Natural killer cell (primary cell): Measurements from ENCODE around the gene IGSF23. TPM values are rescaled to one million over a fixed set of nuclear protein-coding genes. Genes with fewer than 3 reads are reported as not detected.

Experiments
- ATAC-seq, 3 donors: fragments of 150-1000 bp in 2 of 3; fragments of 200-7000 bp in 1 of 3; cut with Tn5 transposase; 1 replicate in 1 of 3; 2 replicates in 2 of 3; pipeline ENCODE4 v1.10.0; 2021; ENCODE audit warnings: mild to moderate bottlenecking in 2 of 3, moderate library complexity in 2 of 3
- DNase-seq, 2 donors: peaks; one replicate each; pipeline versions ENCODE4 v3.0.0 to v3.0.0-alpha.2; 2013 to 2021; ENCODE audit warnings: mixed read lengths in 1 of 2
- H3K27ac ChIP-seq: one replicate; pipeline ENCODE4 v1.5.1; 2013; ENCODE audit warnings: mild to moderate bottlenecking, low read length
- H3K27me3 ChIP-seq: one replicate; pipeline ENCODE4 v1.6.1; 2013; ENCODE audit warnings: low read length; ENCODE audit not compliant: control insufficient read depth, insufficient read depth
- H3K36me3 ChIP-seq: one replicate; pipeline ENCODE4 v1.6.1; 2013; ENCODE audit warnings: low read length; ENCODE audit not compliant: control insufficient read depth, insufficient read depth
- H3K4me1 ChIP-seq: one replicate; pipeline ENCODE4 v1.6.1; 2013; ENCODE audit warnings: low read length; ENCODE audit not compliant: control insufficient read depth, insufficient read depth
- H3K4me3 ChIP-seq: one replicate; pipeline ENCODE4 v1.5.1; 2013; ENCODE audit warnings: low read length
- H3K9me3 ChIP-seq: one replicate; pipeline ENCODE4 v1.6.1; 2013; ENCODE audit warnings: low read length; ENCODE audit not compliant: control insufficient read depth, insufficient read depth
- H3K27ac Mint-ChIP-seq, 2 donors: one replicate each; pipeline ENCODE4 v1.8.0; 2022; ENCODE audit warnings: mild to moderate bottlenecking in 2 of 2, mixed read lengths in 2 of 2, moderate library complexity in 1 of 2
- H3K27me3 Mint-ChIP-seq, 2 donors: one replicate each; pipeline ENCODE4 v1.8.0; 2022; ENCODE audit warnings: low read depth in 2 of 2, mixed read lengths in 2 of 2
- H3K36me3 Mint-ChIP-seq: one replicate; pipeline ENCODE4 v1.8.0; 2022; ENCODE audit warnings: mixed read lengths
- H3K4me1 Mint-ChIP-seq, 2 donors: one replicate each; pipeline ENCODE4 v1.8.0; 2022; ENCODE audit warnings: mixed read lengths in 2 of 2
- H3K4me3 Mint-ChIP-seq: one replicate; pipeline ENCODE4 v1.8.0; 2022; ENCODE audit warnings: mild to moderate bottlenecking, moderate library complexity, mixed read lengths
- H3K9me3 Mint-ChIP-seq, 2 donors: one replicate each; pipeline ENCODE4 v1.8.0; 2022; ENCODE audit warnings: mixed read lengths in 2 of 2
- WGBS: methylation state at CpG from one replicate; pipeline ENCODE4 v1.1.7; 2013; ENCODE audit warnings: missing lambda C conversion rate; ENCODE audit not compliant: insufficient coverage; 5-methylcytosine and 5-hydroxymethylcytosine counted together
- intact Hi-C: fragments of 100-400 bp; cut with micrococcal nuclease; formaldehyde crosslinking; loops from one replicate; pipeline ENCODE4 v1.14.2; 2022
- total RNA-seq, 4 donors: library from RNA; stranded (reverse); fragments of 120-200 nt in 1 of 4; gene quantifications; one replicate each; pipeline versions ENCODE4 v1.2.3 to v1.2.4, GENCODE V29; 2013 to 2022
- TF ChIP-seq, protein P1 (sequence below): fragments of 200-600 bp; IDR thresholded peaks from one replicate; pipeline ENCODE4 v1.8.0; 2022; ENCODE audit warnings: antibody characterized with exemption

IGSF23 gene, protein sequence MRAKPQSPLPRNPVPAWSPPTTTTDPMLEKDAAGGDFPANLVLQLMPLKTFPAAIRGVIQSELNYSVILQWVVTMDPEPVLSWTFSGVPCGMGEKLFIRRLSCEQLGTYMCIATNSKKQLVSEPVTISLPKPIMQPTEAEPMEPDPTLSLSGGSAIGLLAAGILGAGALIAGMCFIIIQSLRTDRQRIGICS
- not detected for total RNA-seq
- total RNA-seq (2013) = not detected

DNA sequence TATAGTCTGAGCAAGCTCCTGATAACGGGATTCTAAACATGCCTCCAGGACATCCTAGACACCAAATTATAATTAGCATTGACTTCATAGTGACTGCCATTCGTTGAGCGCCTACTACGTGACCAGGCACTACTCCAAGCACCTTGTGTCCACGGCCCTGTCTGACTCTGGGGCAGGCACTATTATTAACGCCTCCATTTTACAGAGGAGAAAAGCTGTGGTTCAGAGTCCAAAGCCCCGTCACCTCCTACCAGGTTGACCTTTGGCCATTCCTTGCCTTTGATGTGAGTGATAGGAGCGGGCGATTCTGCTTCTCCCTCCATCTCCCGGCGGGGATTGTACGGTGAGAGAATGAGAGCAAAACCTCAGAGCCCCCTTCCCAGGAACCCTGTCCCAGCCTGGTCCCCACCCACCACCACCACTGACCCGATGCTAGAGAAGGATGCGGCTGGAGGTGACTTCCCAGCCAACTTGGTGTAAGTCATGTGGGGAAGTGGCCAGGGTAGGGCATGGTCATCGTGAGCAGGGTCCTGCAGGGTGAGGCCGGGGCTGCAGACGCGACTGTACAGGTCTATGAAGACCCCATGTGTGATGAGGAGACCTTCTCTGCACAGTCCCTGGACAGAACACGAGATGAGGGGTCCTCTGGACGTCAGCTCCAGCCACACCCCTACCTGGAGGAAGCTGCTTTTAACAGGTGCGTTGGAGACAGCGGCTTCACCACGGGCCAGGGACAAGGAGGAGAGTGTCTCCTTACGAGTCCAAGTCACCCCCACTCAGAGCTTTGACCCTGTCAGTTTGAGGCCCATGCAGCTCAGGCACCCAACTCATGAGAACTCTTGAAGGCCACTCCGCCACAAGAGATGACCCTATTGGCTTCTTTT is at the start of gene IGSF23:
Gene IGSF23 (plus strand): TSS at position 269 of the 884 bp plus-strand sequence. CDS start 83 bp downstream, at position 352.
- ATAC-seq = no peak
- no peak within 1 kb of the TSS for H3K27ac Mint-ChIP-seq
- no peaks in the 10 kb centered on the region for H3K36me3 ChIP-seq

DNA sequence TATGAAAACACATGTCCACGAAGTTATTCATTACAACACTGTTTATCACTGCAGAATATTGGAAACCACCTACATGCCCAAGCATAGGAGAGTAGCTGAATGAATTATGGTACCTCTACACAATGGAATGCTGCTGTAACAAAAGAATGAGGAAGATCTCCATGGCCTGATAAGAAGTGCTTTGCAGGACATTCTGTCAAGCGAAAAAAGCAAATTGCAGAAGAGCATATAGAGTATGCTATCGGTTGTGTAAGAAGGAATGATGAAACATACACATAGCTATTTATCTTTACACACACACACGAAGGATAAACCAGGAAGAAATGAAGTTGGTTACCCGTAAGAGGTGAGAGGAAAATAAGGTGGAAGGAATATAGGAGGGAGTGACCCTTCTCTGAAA is 46.4 kb upstream of the IGSF23 start:
- WGBS = 57% methylated on average over 1 of the region's 5 CpGs
- Histone ChIP-seq H3K9me3 (no peaks in the 10 kb centered on the region), H3K4me1 (no peaks in the 10 kb centered on the region), H3K4me3 (no peak overlapping the region), H3K27me3 (no peaks in the 10 kb centered on the region), H3K36me3 (no peaks in the 10 kb centered on the region), H3K27ac (no peak overlapping the region)
- DNase-seq = no peak
- peaks cover 0 to 7% of the 10 kb centered on the region in 2 donors for H3K4me1 Mint-ChIP-seq
- peaks cover 15 to 23% of the 10 kb centered on the region in 2 donors for H3K27me3 Mint-ChIP-seq
- intact Hi-C loops = no loop called here
- no peak overlapping the region for H3K4me3 Mint-ChIP-seq
- H3K27ac Mint-ChIP-seq = no peak overlapping the region
- TF ChIP-seq, protein P1, sequence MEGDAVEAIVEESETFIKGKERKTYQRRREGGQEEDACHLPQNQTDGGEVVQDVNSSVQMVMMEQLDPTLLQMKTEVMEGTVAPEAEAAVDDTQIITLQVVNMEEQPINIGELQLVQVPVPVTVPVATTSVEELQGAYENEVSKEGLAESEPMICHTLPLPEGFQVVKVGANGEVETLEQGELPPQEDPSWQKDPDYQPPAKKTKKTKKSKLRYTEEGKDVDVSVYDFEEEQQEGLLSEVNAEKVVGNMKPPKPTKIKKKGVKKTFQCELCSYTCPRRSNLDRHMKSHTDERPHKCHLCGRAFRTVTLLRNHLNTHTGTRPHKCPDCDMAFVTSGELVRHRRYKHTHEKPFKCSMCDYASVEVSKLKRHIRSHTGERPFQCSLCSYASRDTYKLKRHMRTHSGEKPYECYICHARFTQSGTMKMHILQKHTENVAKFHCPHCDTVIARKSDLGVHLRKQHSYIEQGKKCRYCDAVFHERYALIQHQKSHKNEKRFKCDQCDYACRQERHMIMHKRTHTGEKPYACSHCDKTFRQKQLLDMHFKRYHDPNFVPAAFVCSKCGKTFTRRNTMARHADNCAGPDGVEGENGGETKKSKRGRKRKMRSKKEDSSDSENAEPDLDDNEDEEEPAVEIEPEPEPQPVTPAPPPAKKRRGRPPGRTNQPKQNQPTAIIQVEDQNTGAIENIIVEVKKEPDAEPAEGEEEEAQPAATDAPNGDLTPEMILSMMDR = no peak
- ATAC-seq = no peak
- no peaks in the 10 kb centered on the region for H3K36me3 Mint-ChIP-seq
- H3K9me3 Mint-ChIP-seq = no peaks in the 10 kb centered on the region

More for the DNA sequence above, at the start of gene IGSF23:
- Histone ChIP-seq H3K27me3 (no peaks in the 10 kb centered on the region), H3K9me3 (no peaks in the 10 kb centered on the region), H3K27ac (no peak within 1 kb of the TSS), H3K4me1 (peaks cover 15% of the 10 kb centered on the region), H3K4me3 (no peak within 1 kb of the TSS)
- Mint-ChIP-seq H3K4me3 (no peak within 1 kb of the TSS), H3K27me3 (no peaks in the 10 kb centered on the region), H3K36me3 (no peaks in the 10 kb centered on the region), H3K4me1 (peaks cover 9 to 10% of the 10 kb centered on the region in 2 donors), H3K9me3 (no peaks in the 10 kb centered on the region)
- WGBS = 86% methylated on average over 25 of the region's 25 CpGs
- no peak for DNase-seq
- intact Hi-C loops = no loop called here
- TF ChIP-seq, protein P1 = no peak

DNA sequence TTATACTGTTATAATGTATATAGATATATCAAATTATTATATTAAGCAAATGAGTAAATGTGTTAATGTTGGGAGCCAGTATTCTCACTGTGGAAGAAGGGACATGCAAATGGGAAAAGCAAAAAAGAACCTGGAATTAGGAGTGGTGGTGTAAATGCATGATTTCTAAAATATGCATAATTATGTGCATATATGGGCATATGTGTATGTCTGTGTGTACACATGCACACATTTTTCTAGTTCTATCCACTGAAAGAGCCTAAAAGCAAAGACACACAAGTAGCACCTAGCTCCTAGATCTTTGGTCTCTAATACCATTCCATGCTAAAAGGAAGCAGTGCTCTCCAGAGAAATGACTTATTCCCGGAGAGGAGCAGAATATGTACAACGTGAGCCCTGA is 45.6 kb upstream of the IGSF23 start:
- intact Hi-C loops = no loop called here
- Histone ChIP-seq H3K27ac (no peak overlapping the region), H3K4me1 (no peaks in the 10 kb centered on the region), H3K4me3 (no peak overlapping the region), H3K27me3 (no peaks in the 10 kb centered on the region), H3K36me3 (no peaks in the 10 kb centered on the region), H3K9me3 (no peaks in the 10 kb centered on the region)
- Mint-ChIP-seq H3K9me3 (no peaks in the 10 kb centered on the region), H3K27ac (no peak overlapping the region), H3K27me3 (peaks cover 15 to 23% of the 10 kb centered on the region in 2 donors), H3K4me3 (no peak overlapping the region), H3K4me1 (peaks cover 0 to 7% of the 10 kb centered on the region in 2 donors), H3K36me3 (no peaks in the 10 kb centered on the region)
- WGBS = 85% methylated on average over 2 of the region's 2 CpGs
- ATAC-seq (no peak), DNase-seq (no peak)
- TF ChIP-seq, protein P1 = no peak
